Cardiac muscle cell (in vitro differentiated cells and primary cell): ENCODE data around the gene RRN3. TPM values are rescaled to one million over a fixed set of nuclear protein-coding genes. Genes with fewer than 3 reads are reported as not detected.
"Not testable (repeated sequence)": the region's sequence is repeated elsewhere in the genome, so short reads cannot be mapped to it uniquely, and the experiment has no call there.

Experiments
- DNase-seq, 2 donors: peaks; one replicate each; pipeline versions ENCODE4 v3.0.0 to v3.0.0-alpha.2; 2010 to 2017; ENCODE audit warnings: low read depth in 1 of 2, low spot score in 1 of 2
- H3K27ac ChIP-seq: fragments of 200-600 bp; sonication (generic); 2 replicates; pipeline ENCODE4 v1.5.1; 2016
- H3K27me3 ChIP-seq: fragments of 200-600 bp; sonication (generic); 2 replicates; pipeline ENCODE4 v1.6.0; 2016; ENCODE audit warnings: control low read depth
- H3K36me3 ChIP-seq: fragments of 200-600 bp; sonication (generic); 2 replicates; pipeline ENCODE4 v1.5.1; 2016; ENCODE audit warnings: control low read depth
- H3K4me1 ChIP-seq: fragments of 200-600 bp; sonication (generic); 2 replicates; pipeline ENCODE4 v1.8.1; 2017; ENCODE audit warnings: low read depth, mild to moderate bottlenecking, mixed run types
- H3K4me3 ChIP-seq: fragments of 200-600 bp; sonication (generic); 2 replicates; pipeline ENCODE4 v1.5.1; 2016; ENCODE audit warnings: mild to moderate bottlenecking
- H3K9me3 ChIP-seq: fragments of 200-600 bp; sonication (generic); 2 replicates; pipeline ENCODE4 v1.5.1; 2017; ENCODE audit warnings: low read depth, mild to moderate bottlenecking, control low read depth
- polyA plus RNA-seq: library from polyadenylated mRNA; unstranded; fragments of >200 nt; fragmentation: Nextera tagmentation; extraction: Ambion mirVana; gene quantifications from 2 replicates; pipeline ENCODE4 v1.2.1, GENCODE V29; 2016
- total RNA-seq: library from RNA; depleted of rRNA; stranded (reverse); fragments of >200 nt; gene quantifications from 2 replicates; pipeline ENCODE4 v1.2.3, GENCODE V29; 2016
- TF ChIP-seq, protein P1 (sequence below): IDR thresholded peaks from 2 replicates; pipeline ENCODE4 v1.5.1; 2012; ENCODE audit warnings: low read depth, mild to moderate bottlenecking, low read length

RRN3 gene
- total and polyA plus RNA-seq, 2 experiments from 2014 or later, result 15.1 to 23.2 TPM

DNA sequence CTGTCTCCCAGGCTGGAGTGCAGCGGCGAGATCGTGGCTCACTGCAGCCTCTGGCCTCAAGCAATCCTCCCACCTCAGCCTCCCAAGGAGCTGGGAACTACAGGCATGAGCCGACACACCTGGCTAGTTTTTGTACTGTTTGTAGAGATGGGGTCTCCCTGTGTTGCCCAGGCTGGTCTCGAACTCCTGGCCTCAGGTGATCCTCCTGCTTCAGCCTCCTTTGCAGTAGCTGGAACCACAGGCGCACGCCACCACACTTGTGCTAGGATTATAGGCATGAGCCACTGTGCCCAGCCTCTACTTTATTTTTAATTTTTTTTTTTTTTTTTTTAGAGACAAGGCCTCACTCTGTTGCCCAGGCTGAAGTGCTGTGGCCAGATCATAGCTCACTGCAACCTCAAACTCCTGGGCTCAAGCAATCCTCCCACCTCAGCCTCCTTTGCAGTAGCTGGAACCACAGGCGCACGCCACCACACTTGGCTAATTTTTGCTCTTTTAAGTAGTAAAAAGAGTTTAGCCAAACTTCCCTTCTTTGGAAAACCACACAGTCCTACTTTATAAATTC is 42.6 kb downstream of the RRN3 start:
- DNase-seq, result no peak
- H3K27me3 ChIP-seq, result no peaks in the 10 kb centered on the region
- no peaks in the 10 kb centered on the region for H3K36me3 ChIP-seq
- no peaks in the 10 kb centered on the region for H3K9me3 ChIP-seq
- TF ChIP-seq, protein P1, sequence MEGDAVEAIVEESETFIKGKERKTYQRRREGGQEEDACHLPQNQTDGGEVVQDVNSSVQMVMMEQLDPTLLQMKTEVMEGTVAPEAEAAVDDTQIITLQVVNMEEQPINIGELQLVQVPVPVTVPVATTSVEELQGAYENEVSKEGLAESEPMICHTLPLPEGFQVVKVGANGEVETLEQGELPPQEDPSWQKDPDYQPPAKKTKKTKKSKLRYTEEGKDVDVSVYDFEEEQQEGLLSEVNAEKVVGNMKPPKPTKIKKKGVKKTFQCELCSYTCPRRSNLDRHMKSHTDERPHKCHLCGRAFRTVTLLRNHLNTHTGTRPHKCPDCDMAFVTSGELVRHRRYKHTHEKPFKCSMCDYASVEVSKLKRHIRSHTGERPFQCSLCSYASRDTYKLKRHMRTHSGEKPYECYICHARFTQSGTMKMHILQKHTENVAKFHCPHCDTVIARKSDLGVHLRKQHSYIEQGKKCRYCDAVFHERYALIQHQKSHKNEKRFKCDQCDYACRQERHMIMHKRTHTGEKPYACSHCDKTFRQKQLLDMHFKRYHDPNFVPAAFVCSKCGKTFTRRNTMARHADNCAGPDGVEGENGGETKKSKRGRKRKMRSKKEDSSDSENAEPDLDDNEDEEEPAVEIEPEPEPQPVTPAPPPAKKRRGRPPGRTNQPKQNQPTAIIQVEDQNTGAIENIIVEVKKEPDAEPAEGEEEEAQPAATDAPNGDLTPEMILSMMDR, result no peak
- H3K27ac ChIP-seq, result no peak overlapping the region
- H3K4me3 ChIP-seq, result no peak overlapping the region
- H3K4me1 ChIP-seq, result no peaks in the 10 kb centered on the region

DNA sequence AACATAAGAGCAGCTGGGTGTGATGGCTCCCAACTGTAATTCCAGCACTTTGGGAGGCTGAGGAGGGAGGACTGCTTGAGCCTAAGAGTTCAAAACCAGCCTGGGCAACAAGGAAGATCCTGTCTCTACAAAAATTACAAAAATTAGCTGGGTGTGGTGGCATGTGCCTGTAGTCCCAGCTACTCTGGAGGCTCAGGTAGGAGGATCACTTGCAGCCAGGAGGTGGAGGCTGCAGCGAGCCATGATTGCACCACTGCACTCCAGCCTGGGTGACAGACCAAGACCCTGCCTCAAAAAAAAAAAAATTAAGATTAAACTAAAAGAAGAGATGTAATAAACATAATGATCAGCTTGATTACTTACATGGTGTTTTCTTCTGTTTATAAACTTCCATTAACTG is 43.6 kb downstream of the RRN3 start:
- H3K36me3 ChIP-seq, H3K27ac ChIP-seq, H3K27me3 ChIP-seq, DNase-seq, H3K4me3 ChIP-seq, H3K9me3 ChIP-seq, H3K4me1 ChIP-seq: not testable (repeated sequence)

DNA sequence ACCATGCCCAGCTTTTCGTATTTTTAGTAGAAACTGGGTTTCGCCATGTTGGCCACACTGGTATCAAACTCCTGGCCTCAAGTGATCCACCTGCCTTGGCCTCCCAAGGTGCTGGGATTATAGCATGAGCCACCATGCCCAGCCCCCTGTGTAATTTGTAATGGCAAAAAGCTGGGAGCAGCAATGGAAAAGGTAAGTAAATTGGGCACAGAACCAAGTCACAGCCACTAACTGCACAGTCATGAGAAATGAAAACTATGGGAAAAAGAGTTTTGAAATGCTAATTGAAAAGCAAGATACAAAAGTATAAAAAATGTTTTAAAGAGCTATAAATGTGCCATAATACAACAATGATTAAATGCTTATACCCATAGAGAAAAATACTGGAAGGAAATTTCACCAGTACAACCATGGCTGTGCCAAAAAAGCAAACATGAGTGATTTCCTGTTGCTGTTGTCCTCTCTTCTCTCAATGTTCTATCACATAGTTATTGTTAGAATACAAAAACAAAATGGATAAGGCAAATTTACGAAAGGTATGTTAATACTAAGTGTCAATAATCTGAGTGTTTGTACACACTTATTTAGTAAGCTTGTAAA is 44.4 kb downstream of the RRN3 start:
- Histone ChIP-seq H3K4me1 (no peaks in the 10 kb centered on the region), H3K27me3 (no peaks in the 10 kb centered on the region), H3K36me3 (no peaks in the 10 kb centered on the region), H3K27ac (no peak overlapping the region), H3K9me3 (no peaks in the 10 kb centered on the region), H3K4me3 (no peak overlapping the region)
- TF ChIP-seq, protein P1, result no peak
- DNase-seq, result no peak

DNA sequence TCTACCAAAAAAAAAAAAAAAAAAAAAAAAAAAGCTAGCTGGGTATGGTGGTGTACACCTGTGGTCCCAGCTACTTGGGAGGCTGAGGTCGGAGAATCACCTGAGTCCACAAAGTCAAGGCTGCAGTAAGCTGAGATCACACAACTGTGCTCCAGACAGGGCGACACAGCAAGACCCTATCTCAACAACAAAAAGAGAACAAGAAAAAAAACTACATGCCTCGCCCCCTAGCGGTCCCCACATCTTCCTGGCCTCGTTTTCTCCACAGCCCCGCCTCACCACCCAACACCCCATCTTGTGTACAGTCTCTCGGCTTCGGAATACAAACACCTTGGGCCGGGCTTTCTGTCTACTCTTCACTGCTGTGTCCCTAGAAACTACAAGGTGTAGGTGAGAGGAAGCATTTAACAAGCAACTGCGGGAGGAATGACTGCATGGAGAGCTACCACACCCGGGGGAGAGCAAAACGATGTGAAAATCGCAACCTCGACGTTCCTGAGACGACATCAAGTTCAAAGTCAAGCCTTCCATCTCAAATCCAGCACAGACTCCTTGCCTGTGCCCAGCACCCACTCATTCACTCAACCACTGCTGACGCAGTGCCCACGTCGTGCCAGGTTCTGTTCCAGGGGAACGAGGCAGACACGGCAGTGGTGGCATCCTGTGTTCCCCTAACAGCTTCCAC is 47.2 kb downstream of the RRN3 start:
- TF ChIP-seq, protein P1, result no peak
- Histone ChIP-seq H3K36me3 (no peaks in the 10 kb centered on the region), H3K9me3 (no peaks in the 10 kb centered on the region), H3K4me1 (no peaks in the 10 kb centered on the region), H3K27me3 (no peaks in the 10 kb centered on the region), H3K27ac (no peak overlapping the region), H3K4me3 (no peak overlapping the region)
- no peak for DNase-seq

DNA sequence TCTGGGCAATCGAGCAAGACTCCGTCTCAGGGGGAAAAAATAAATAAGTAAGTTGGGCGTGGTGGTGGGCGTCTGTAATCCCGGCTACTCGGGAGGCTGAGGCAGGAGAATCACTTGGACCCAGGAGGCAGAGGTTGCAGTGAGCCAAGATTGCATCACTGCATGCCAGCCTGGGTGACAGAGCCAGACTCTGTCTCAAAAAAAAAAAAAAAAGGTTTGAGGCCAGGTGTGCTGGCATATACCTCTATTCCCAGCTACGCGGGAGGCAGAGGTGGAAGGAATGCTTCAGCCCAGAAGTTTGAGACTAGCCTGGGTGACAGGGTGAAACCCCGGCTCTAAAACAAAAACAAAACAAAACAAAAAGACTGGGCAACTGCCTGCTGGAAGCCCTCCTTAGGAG is 48.8 kb downstream of the RRN3 start:
- H3K9me3 ChIP-seq, H3K36me3 ChIP-seq, DNase-seq, H3K27ac ChIP-seq, H3K4me3 ChIP-seq, H3K4me1 ChIP-seq, H3K27me3 ChIP-seq: not testable (repeated sequence)

DNA sequence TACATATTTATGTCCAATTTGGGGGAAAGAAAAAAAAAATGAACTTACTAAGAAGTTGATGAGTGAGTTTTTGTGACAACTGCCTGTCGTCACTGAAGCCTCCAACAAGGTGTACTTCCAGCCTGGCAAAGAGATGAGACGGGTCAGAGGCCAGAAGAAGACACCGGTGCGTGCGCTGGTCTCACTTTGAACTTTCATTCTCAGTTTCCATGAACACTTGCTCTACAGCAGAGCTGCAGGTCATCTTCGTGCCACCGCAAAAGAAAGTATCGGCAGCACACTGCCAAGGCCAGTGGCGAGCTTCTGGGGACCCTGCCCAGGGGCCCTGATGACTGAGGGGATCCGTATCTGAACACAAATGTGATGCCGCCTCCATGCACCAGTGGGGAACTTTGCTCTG is 49.8 kb downstream of the RRN3 start:
- Histone ChIP-seq H3K4me3 (no peak overlapping the region), H3K27ac (no peak overlapping the region), H3K36me3 (peaks cover 15% of the 10 kb centered on the region), H3K27me3 (no peaks in the 10 kb centered on the region), H3K9me3 (no peaks in the 10 kb centered on the region), H3K4me1 (no peaks in the 10 kb centered on the region)
- DNase-seq, result no peak
- TF ChIP-seq, protein P1, result no peak
